ENCODE measurements around the gene RAB19. TPM values are rescaled to one million over a fixed set of nuclear protein-coding genes. Genes with fewer than 3 reads are reported as not detected.

Gene RAB19
- total and polyA plus RNA-seq, 7 donors = not detected

DNA sequence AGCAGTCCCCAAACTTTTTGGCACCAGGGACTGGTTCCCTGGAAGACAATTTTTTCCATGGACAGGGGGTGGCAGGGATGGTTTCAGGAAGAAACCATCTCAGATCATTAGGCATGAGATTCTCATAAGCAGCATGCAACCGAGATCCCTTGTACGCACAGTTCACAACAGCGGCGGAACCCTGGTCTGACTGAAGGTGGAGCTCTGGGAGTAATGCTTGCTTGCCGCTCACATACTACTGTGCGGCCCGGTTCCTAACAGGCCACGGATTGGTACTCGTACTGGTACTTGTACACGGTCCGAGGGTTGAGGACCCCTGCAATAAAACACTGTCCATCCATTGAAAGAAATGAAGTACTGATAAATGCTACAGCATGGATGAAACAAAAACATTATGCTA lies 42.6 kb downstream of the RAB19 start:
- no peak for ATAC-seq
- no peaks in the 10 kb centered on the region for H3K4me1 ChIP-seq
- H3K4me3 ChIP-seq = no peak overlapping the region
- no peaks in the 10 kb centered on the region for H3K27me3 ChIP-seq (ENCODE audit: insufficient read depth in 3 of 3, low read length in 2 of 3)
- TF ChIP-seq, protein P1, sequence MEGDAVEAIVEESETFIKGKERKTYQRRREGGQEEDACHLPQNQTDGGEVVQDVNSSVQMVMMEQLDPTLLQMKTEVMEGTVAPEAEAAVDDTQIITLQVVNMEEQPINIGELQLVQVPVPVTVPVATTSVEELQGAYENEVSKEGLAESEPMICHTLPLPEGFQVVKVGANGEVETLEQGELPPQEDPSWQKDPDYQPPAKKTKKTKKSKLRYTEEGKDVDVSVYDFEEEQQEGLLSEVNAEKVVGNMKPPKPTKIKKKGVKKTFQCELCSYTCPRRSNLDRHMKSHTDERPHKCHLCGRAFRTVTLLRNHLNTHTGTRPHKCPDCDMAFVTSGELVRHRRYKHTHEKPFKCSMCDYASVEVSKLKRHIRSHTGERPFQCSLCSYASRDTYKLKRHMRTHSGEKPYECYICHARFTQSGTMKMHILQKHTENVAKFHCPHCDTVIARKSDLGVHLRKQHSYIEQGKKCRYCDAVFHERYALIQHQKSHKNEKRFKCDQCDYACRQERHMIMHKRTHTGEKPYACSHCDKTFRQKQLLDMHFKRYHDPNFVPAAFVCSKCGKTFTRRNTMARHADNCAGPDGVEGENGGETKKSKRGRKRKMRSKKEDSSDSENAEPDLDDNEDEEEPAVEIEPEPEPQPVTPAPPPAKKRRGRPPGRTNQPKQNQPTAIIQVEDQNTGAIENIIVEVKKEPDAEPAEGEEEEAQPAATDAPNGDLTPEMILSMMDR (IDR thresholded peaks at IDR 0.05) = no peak
- H3K36me3 ChIP-seq (ENCODE audit: insufficient read depth in 1 of 2, low read depth in 1 of 2) = no peaks in the 10 kb centered on the region
- intact Hi-C loops (cut with DNase I) = no loop called here
- no peak overlapping the region for H3K27ac ChIP-seq
- H3K9me3 ChIP-seq = no peaks in the 10 kb centered on the region
- 87 to 93% (median 92%) methylated on average over 11 of the region's 11 CpGs for WGBS, 3 donors
- DNase-seq = no peak

DNA sequence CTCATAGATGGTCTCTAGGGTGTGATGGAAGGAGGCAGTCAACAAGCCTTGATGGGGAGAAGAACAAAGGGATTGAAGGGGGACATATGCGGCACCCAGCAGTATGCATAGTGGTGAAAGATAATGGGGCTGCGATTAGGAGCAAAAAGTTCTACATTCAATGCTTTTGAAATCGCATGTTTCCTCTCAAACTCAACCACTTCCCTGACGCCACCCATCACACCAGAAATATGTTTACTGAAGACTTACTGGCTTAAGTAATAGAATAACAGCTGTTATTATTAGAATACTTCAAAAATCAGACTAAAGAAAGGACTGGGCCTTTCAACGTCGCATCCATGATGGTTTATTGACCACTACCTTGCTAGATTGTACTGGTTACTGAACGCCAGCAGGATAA lies 44.0 kb downstream of the RAB19 start:
- ATAC-seq (no peak), DNase-seq (no peak)
- 88 to 90% (median 89%) methylated on average over 7 of the region's 7 CpGs for WGBS, 3 donors
- TF ChIP-seq, protein P1 (IDR thresholded peaks at IDR 0.05) = no peak
- Histone ChIP-seq H3K9me3 (no peaks in the 10 kb centered on the region), H3K27ac (no peak overlapping the region), H3K27me3 (ENCODE audit: insufficient read depth in 3 of 3, low read length in 2 of 3) (no peaks in the 10 kb centered on the region), H3K36me3 (ENCODE audit: insufficient read depth in 1 of 2, low read depth in 1 of 2) (peaks cover 0 to 7% of the 10 kb centered on the region in 2 donors), H3K4me1 (no peaks in the 10 kb centered on the region), H3K4me3 (no peak overlapping the region)
- intact Hi-C loops (cut with DNase I) = no loop called here

DNA sequence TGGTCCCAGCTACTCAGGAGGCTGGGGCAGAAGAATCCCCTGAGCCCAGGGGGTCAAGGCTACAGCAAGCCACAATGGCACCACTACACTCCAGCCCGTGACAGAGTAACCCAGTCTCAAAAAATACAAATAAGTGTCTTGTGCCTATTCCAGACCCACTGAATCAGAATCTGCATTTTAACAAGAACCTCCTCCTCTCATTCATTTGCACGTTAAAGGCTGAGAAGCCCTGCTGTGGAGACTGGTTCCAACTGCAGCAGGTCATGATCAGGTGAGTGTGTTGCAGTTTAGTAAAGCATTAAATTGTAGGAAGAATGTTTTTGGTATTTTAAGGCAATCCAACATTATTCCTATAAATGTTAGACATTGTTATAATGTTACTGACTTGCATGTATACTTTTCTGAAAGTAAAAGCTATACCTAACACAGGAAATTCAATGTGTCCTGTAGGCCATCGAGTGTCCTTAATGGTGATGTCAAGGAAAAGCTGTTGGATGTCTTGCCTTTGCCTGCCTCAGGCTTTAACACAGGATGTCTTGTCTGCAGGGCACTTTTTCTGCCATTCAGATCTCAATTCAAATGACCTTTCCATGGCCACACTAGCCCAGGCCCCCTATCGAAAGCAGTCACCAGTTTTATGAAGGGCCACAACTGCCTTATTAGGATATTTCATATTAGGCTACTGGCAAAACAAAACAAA lies 45.1 kb downstream of the RAB19 start:
- WGBS, 3 donors = 82% methylated on average over 4 of the region's 4 CpGs
- no peak for DNase-seq
- TF ChIP-seq, protein P1 (IDR thresholded peaks at IDR 0.05) = no peak
- Histone ChIP-seq H3K4me3 (no peak overlapping the region), H3K27me3 (ENCODE audit: insufficient read depth in 3 of 3, low read length in 2 of 3) (no peaks in the 10 kb centered on the region), H3K27ac (no peak overlapping the region), H3K4me1 (no peaks in the 10 kb centered on the region), H3K9me3 (no peaks in the 10 kb centered on the region), H3K36me3 (ENCODE audit: insufficient read depth in 1 of 2, low read depth in 1 of 2) (peaks cover 0 to 17% of the 10 kb centered on the region in 2 donors)
- no peak for ATAC-seq
- intact Hi-C loops (cut with DNase I) = no loop called here

DNA sequence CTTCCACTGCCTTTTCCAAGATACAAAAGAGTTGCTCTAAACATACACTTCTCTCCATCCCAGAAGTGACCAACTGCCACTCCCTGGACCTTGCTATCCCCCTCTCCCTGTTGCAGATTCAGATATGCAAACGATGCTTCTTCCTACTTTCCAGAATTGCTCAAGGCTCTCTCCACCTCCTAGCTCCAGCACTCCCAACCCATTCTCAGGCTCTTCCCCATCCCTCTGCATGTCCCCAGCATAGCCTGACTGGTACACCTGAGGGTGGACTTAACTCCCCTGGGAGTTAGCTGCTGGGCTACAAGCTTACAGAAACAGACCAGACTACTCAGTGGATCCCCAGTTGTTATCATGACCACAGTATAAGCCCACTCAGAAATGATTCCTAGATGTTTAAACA lies 47.9 kb downstream of the RAB19 start:
- H3K27me3 ChIP-seq (ENCODE audit: insufficient read depth in 3 of 3, low read length in 2 of 3) = no peaks in the 10 kb centered on the region

More for the DNA sequence above, 47.9 kb downstream of the RAB19 start:
- ATAC-seq (no peak), DNase-seq (no peak)
- H3K9me3 ChIP-seq = no peaks in the 10 kb centered on the region
- H3K27ac ChIP-seq = no peak overlapping the region
- peaks cover 9 to 45% of the 10 kb centered on the region in 2 donors for H3K36me3 ChIP-seq (ENCODE audit: insufficient read depth in 1 of 2, low read depth in 1 of 2)
- intact Hi-C loops (cut with DNase I) = no loop called here
- 0 to 61% (median 57%) methylated on average over 1 of the region's 1 CpG for WGBS, 3 donors
- H3K4me3 ChIP-seq = no peak overlapping the region
- TF ChIP-seq, protein P1 (IDR thresholded peaks at IDR 0.05) = no peak
- no peaks in the 10 kb centered on the region for H3K4me1 ChIP-seq
